Muscle of leg (tissue), 11 donors: ENCODE data around the gene MYL9. TPM values are rescaled to one million over a fixed set of nuclear protein-coding genes. Genes with fewer than 3 reads are reported as not detected.
A peak's percentile ranks its signal among the peaks of the same experiment; 100 is the strongest.

Source experiments
- DNase-seq: peaks from one replicate; pipeline ENCODE4 v3.0.0; 2013
- H3K27ac ChIP-seq: one replicate; pipeline ENCODE4 v1.5.1; 2013; ENCODE audit warnings: mild to moderate bottlenecking, low read length, control low read depth
- H3K27me3 ChIP-seq: one replicate; pipeline ENCODE4 v1.6.1; 2013; ENCODE audit warnings: low read length; ENCODE audit not compliant: control insufficient read depth, insufficient read depth
- H3K36me3 ChIP-seq: one replicate; pipeline ENCODE4 v1.6.1; 2013; ENCODE audit warnings: low read length; ENCODE audit not compliant: control insufficient read depth, insufficient read depth
- H3K4me1 ChIP-seq: one replicate; pipeline ENCODE4 v1.6.1; 2013; ENCODE audit warnings: low read length; ENCODE audit not compliant: control insufficient read depth, insufficient read depth
- H3K4me3 ChIP-seq: one replicate; pipeline ENCODE4 v1.5.1; 2013; ENCODE audit warnings: low read length, control low read depth
- H3K9me3 ChIP-seq: replicated peaks from 2 replicates; pipeline ENCODE4 v1.6.1; 2013; ENCODE audit warnings: low read depth, low read length; ENCODE audit not compliant: control insufficient read depth
- WGBS: methylation state at CpG from one replicate; pipeline ENCODE4 v1.1.5; 2013; ENCODE audit warnings: missing lambda C conversion rate; ENCODE audit not compliant: insufficient coverage; 5-methylcytosine and 5-hydroxymethylcytosine counted together
- polyA plus RNA-seq, 8 donors: library from polyadenylated mRNA; unstranded; fragments of 120-200 nt; gene quantifications; one replicate each; pipeline versions ENCODE4 v1.2.1 to v1.2.3, GENCODE V29; 2013; ENCODE audit warnings: inconsistent platforms in 1 of 8, low replicate concordance in 1 of 8; ENCODE audit not compliant: insufficient read length in 8 of 8, insufficient read depth in 1 of 8
- total RNA-seq: library from RNA; stranded (reverse); fragments of 120-200 nt; gene quantifications from one replicate; pipeline ENCODE4 v1.2.4, GENCODE V29; 2013

The MYL9 gene
- total and polyA plus RNA-seq, 9 donors = 162 to 621 (median 456) TPM

DNA sequence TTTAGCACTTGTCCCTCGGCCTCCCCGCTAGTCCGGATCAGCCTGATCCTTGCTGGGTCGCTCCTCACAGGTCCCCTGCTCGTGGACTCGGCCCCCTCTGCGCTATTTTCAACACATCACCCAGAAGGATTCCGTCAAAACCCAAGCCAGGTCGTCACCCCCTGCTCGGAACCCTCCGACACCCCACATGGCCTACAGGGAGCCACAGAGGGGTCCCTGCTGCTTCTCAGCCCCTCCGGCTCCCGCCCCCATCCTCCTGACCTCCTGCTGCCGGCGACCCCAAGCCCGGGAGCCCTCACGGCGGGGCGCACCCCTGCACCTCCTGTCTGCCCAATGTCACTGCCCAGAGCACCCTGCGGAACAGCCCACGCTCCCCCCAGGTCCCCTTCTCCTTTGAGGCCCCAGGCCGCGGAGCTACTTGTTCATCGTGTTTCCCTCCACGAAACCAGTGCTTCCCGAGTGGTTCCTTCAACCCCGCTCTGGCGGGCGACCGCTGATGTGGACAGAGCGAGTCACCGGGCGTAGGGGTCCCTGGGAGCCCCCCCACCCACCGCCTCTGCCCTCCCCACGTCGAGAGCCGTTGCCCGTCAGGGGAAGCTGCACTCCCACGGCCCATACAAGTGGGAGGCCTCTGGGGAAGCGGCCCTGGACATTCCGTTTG, 638 bp upstream of the MYL9 start:
- Histone ChIP-seq H3K27me3 (no peaks in the 10 kb centered on the region), H3K4me3 (peak overlapping the region; percentile 86), H3K27ac (peak overlapping the region; percentile 72), H3K9me3 (no peaks in the 10 kb centered on the region), H3K4me1 (peaks cover 48% of the 10 kb centered on the region), H3K36me3 (peaks cover 13% of the 10 kb centered on the region)
- WGBS = 40% methylated on average over 26 of the region's 41 CpGs
- no peak for DNase-seq

DNA sequence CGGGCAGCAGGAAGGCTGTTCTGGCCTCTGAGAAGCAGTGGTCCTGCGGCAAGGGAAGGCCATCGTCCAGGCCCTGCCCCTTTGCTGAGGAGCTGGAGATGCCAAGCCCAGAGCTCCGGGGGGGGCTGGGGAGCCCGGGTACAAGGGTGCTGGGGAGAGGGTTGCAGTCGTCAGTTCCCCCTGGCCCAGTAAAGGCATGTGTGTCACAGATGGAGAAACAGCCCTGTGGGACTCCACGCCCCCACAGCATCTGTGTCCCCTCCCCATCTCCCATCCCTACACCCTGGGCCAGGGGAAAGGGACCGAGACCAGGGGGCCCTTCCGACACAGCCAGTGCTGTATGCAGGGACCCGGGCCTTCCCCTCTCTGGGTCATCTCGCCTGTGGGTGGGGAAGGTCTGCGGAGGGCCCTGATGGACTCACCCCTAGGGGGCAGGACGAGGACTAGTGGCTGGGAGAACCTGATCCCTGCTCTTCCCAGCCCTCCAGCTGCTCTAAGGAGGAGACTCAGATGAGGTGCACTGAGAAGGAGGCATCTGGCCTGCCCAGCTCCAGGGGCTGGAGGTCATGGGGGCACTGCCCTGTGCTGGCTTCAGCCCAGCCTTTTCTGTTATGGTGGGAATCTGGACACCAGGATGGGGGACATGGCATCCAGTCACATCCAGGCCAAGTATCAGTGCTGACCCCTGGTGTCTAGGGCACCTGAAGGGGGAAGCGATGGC, 609 bp downstream of the MYL9 start:
- peak overlapping the region; percentile 86 for H3K4me3 ChIP-seq
- H3K27me3 ChIP-seq = no peaks in the 10 kb centered on the region
- H3K9me3 ChIP-seq = no peaks in the 10 kb centered on the region
- peaks cover 48% of the 10 kb centered on the region for H3K4me1 ChIP-seq
- DNase-seq = peak; percentile 63
- peak overlapping the region; percentile 92 for H3K27ac ChIP-seq
- 21% methylated on average over 6 of the region's 14 CpGs for WGBS
- peaks cover 25% of the 10 kb centered on the region for H3K36me3 ChIP-seq

DNA sequence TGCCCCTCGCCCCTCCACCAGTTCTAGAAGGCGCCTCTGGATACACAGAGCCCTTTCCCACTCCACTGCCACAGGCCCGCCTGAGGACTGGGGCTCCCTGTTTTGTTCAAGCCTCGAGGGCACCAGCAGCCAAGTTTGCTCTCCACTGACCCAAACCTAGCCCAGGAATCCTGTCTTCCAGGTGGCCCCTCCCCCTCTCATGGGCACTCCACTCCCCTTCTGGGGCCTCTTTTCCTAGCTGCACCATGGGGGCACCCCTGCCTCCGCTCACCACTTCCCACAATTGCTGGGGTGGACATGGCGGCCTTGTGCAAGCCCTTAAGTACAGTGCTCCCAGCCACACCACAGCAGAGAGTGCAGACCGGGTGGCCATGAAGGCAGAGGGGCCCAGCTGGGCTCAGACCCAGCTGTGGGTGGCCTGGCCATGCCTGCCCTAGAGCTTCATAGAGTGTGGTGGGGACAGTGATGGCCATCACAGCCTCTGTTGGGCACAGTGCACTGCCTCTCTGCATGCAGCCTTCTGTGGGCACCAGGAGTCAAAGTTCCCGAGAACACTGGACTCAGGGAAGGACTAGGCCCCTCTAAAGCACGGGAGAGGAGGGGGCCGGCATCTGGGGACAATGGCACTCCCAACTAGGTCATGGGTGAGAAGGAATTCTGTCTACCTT, 1.3 kb downstream of the MYL9 start:
- H3K4me1 ChIP-seq = peaks cover 48% of the 10 kb centered on the region
- no peak for DNase-seq
- peak overlapping the region; percentile 86 for H3K4me3 ChIP-seq
- peaks cover 32% of the 10 kb centered on the region for H3K36me3 ChIP-seq
- H3K27ac ChIP-seq = peak overlapping the region; percentile 92
- H3K9me3 ChIP-seq = no peaks in the 10 kb centered on the region
- WGBS = 79% methylated on average over 8 of the region's 10 CpGs
- no peaks in the 10 kb centered on the region for H3K27me3 ChIP-seq

DNA sequence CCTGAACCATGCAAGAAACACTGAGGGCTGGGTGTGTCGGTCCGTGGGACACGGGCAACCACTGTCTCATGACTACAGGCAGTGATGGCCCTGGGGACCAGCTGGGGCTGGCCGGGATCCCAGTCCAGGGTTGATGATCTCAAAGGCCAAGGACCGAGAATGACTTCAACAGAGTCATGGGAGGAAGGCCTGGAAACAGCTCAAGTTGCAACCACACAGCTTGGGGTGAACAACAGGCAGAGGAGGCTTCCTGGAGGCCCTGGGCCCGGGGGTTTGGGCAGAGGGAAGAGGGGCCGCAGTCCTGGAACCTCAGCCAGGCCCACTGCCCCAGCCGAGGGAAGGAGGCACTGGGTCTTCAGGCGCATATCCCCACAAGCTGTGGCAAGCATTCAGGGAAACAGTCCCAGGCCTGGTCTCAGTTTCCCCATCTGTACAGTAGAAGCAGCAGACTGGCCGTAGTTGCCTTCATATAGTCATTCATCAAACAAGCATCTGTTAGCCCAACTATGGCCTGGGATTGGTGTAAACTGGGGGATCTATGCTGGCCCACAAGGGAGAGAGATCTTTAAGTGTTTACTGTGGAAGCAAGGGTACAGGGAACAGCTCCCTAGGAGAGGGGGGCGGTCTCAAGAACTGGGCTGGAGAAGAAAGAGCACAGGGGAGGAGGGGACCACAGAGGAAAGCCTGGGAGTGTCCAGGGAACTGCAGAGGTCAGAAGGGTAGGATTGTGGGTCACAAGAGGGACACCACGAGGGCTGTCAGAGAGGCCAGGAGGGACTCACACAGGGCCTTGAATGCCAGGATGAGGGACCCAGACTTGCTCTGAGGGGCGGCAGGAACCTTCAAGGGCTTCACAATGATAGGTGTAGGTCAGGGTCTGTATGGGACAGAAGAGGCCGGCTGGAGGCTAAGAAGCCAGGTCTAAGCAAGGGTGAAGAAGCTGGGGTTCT, 2.1 kb downstream of the MYL9 start:
- peak overlapping the region; percentile 92 for H3K27ac ChIP-seq
- H3K4me1 ChIP-seq = peaks cover 46% of the 10 kb centered on the region
- no peaks in the 10 kb centered on the region for H3K9me3 ChIP-seq
- H3K4me3 ChIP-seq = peak overlapping the region; percentile 86
- H3K27me3 ChIP-seq = no peaks in the 10 kb centered on the region
- peaks cover 40% of the 10 kb centered on the region for H3K36me3 ChIP-seq
- peak; percentile 69 for DNase-seq
- 59% methylated on average over 11 of the region's 14 CpGs for WGBS

DNA sequence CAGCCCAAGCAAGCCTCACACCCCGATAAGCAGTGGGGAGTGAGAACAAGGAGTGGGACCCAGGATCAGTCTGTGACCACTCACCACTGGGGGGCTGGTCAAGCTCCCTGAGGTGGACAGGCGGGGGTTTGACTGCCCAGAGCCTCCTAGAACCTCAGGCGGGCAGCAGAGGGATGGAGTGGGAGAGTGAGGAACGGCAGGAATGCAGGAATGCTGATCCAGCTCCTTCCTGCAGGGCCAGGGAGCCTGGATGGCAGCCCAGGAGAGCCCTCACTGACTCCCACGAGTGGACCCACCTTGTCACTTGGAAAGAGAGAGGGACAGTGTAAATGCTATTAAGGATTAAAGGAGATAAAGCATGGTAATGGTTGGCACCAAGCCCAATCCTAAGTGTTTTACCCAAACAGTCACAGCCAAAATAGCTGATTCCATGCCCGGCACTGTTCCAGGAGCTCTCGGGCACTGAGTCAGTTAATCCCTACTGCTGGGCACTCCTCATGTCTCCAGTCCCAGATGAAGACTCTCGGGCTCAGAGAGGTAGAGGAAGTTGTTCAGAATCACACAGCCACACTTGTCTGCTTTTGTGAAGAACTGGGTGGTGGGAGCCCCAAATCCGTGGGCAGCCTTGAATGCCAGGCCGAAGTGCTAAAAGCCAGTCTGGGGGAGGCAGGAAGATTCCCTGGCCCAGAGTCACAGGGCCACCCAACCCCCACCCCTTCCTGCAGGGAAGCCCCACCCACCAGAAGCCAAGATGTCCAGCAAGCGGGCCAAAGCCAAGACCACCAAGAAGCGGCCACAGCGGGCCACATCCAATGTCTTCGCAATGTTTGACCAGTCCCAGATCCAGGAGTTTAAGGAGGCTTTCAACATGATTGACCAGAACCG, 3.1 kb downstream of the MYL9 start:
- H3K4me3 ChIP-seq = no peak overlapping the region
- peaks cover 51% of the 10 kb centered on the region for H3K4me1 ChIP-seq
- DNase-seq = peak; percentile 50
- H3K27me3 ChIP-seq = no peaks in the 10 kb centered on the region
- H3K27ac ChIP-seq = peak overlapping the region; percentile 92
- peaks cover 47% of the 10 kb centered on the region for H3K36me3 ChIP-seq
- 79% methylated on average over 9 of the region's 15 CpGs for WGBS
- H3K9me3 ChIP-seq = no peaks in the 10 kb centered on the region

DNA sequence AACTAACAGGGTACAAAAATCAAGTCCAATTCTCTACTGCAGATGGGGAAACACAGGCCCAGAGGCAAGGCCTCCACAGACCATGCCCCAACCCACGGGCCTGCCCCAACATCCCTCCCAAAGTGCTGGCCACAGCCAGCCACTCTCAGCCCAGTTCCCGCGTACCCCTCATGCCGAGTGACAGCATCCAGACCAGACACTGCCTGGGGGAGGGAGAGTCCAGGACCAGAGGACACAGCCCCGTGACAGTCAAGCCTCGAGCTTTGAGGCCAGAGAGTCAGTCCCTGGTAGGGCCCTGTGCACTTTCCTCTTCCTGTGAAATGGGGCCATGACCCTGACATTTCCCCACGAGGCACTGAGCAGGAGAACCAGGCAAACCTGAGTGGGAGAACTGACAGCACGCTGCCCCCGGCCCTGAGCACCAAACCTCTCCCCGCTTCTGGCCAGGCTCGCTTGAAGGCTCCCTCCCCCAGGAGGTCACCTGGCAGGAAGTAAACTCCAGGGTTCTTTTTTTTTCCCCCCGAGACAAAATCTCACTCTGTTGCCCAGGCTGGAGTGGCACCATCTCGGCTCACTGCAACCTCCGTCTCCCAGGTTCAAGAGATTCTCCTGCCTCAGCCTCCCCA, 4.9 kb downstream of the MYL9 start:
- Histone ChIP-seq H3K4me3 (no peak overlapping the region), H3K27ac (no peak overlapping the region), H3K27me3 (no peaks in the 10 kb centered on the region), H3K36me3 (peaks cover 52% of the 10 kb centered on the region), H3K4me1 (peaks cover 48% of the 10 kb centered on the region), H3K9me3 (no peaks in the 10 kb centered on the region)
- no peak for DNase-seq
- WGBS = 58% methylated on average over 10 of the region's 14 CpGs

DNA sequence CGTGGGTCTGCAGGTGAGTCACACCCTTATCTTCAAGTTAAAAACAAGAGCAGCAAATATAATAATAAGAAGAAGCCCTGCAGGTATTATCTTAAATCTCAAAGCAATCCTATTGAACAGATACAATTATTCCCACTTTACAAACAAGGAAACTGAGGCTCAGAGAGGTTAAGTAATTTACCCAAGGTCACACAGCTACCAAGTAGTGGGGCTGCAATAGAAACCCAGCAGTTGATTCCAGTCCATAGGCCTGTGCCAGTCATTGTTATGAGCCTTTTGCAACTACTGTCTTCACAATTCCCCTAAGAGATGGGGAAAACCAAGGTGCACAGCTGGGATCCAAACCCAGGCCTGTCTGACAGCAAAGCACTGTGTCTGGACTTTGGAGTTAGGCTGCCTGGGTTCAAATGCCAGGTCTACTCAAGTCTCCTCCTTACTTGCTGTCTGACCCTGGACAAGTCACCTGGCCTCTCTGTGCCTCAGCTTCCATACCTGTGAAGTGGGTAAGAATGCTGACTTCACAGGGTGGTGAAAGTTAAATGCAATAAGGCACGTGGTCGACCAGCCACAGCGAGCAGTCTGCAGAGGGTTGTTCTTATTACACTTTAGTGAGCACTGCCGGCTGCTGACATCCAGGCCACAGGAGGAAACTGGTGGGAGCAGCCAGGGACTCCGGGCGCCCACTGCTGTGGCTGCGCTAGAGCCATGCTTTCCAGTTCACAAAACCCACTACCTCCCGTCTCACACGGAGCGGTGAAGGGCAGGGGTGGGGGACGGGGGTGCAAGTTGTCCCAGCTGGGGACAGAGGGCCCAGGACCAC, 6.1 kb downstream of the MYL9 start:
- Histone ChIP-seq H3K4me3 (no peak overlapping the region), H3K4me1 (peaks cover 37% of the 10 kb centered on the region), H3K27ac (no peak overlapping the region), H3K36me3 (peaks cover 52% of the 10 kb centered on the region), H3K27me3 (no peaks in the 10 kb centered on the region), H3K9me3 (no peaks in the 10 kb centered on the region)
- DNase-seq = no peak
- whole genome bisulfite sequencing = 80% methylated on average over 8 of the region's 12 CpGs

DNA sequence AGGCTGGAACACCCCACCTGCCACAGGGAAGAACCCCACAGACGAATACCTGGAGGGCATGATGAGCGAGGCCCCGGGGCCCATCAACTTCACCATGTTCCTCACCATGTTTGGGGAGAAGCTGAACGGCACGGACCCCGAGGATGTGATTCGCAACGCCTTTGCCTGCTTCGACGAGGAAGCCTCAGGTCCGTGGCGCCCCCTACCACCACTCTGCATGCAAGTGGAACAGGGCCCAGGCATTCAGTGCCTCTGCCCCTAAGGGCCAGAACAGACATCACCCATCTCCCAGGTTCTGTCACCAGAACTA, 6.6 kb downstream of the MYL9 start:
- H3K4me1 ChIP-seq = peaks cover 32% of the 10 kb centered on the region
- no peak for DNase-seq
- no peak overlapping the region for H3K27ac ChIP-seq
- no peaks in the 10 kb centered on the region for H3K27me3 ChIP-seq
- no peak overlapping the region for H3K4me3 ChIP-seq
- peaks cover 52% of the 10 kb centered on the region for H3K36me3 ChIP-seq
- no peaks in the 10 kb centered on the region for H3K9me3 ChIP-seq
- 64% methylated on average over 7 of the region's 12 CpGs for WGBS
